ENCODE results near the gene ITK. TPM values are rescaled to one million over a fixed set of nuclear protein-coding genes. Genes with fewer than 3 reads are reported as not detected.

The ITK gene
- polyA plus RNA-seq, 1 donor (not counting 4 experiments of a cell fraction or from before 2014, with no cell fraction given) = not detected

GRCh38 chr5:157168286-157168685 lies 12.4 kb upstream of the ITK start:
- TF ChIP-seq EZH2 (IDR thresholded peaks at IDR 0.05; ENCODE audit: low read length) = no peak
- TF ChIP-seq, protein P1, sequence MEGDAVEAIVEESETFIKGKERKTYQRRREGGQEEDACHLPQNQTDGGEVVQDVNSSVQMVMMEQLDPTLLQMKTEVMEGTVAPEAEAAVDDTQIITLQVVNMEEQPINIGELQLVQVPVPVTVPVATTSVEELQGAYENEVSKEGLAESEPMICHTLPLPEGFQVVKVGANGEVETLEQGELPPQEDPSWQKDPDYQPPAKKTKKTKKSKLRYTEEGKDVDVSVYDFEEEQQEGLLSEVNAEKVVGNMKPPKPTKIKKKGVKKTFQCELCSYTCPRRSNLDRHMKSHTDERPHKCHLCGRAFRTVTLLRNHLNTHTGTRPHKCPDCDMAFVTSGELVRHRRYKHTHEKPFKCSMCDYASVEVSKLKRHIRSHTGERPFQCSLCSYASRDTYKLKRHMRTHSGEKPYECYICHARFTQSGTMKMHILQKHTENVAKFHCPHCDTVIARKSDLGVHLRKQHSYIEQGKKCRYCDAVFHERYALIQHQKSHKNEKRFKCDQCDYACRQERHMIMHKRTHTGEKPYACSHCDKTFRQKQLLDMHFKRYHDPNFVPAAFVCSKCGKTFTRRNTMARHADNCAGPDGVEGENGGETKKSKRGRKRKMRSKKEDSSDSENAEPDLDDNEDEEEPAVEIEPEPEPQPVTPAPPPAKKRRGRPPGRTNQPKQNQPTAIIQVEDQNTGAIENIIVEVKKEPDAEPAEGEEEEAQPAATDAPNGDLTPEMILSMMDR (optimal IDR thresholded peaks at IDR 0.05 in 1 of 3, IDR thresholded peaks at IDR 0.05 in 1 of 3, conservative IDR thresholded peaks at IDR 0.05 in 1 of 3; ENCODE audit: extremely low read depth in 1 of 3, insufficient read depth in 2 of 3, low read length in 3 of 3) = no peak
- no peaks in the 10 kb centered on the region for H3K79me2 ChIP-seq (ENCODE audit: control insufficient read depth, insufficient read depth, low read length)
- no peaks in the 10 kb centered on the region for H4K20me1 ChIP-seq (ENCODE audit: control insufficient read depth, extremely low read depth, insufficient read depth, low read length)
- dilution Hi-C loops (cut with MboI; ENCODE audit: extremely low pct_ligation_motif_present, low sequenced_read_pairs) = no loop called here
- no peak overlapping the region for H3K9ac ChIP-seq (ENCODE audit: control insufficient read depth, extremely low read depth, insufficient read depth, low read length)
- DNase-seq (ENCODE audit: low read depth, low spot score) (no peak), FAIRE-seq (no peak)
- no peaks in the 10 kb centered on the region for H3K4me1 ChIP-seq (ENCODE audit: control insufficient read depth, extremely low read depth, insufficient read depth, low read length)
- no peak overlapping the region for H2AFZ ChIP-seq (ENCODE audit: control insufficient read depth, low read length)
- no peak overlapping the region for H3K27ac ChIP-seq (ENCODE audit: control insufficient read depth, insufficient read depth, low read length)
- H3K9me1 ChIP-seq (ENCODE audit: control insufficient read depth, extremely low read depth, insufficient read depth, low read length) = no peaks in the 10 kb centered on the region
- H3K9me3 ChIP-seq (ENCODE audit: control insufficient read depth, low read depth, low read length) = no peaks in the 10 kb centered on the region
- no peak overlapping the region for H3K4me3 ChIP-seq (ENCODE audit: control insufficient read depth in 2 of 3, extremely low read depth in 1 of 3, insufficient read depth in 2 of 3, low read depth in 1 of 3, low read length in 3 of 3)
- no peaks in the 10 kb centered on the region for H3K36me3 ChIP-seq (ENCODE audit: control insufficient read depth in 2 of 2, extremely low read depth in 1 of 2, insufficient read depth in 2 of 2, low read length in 2 of 2)
- H3K4me2 ChIP-seq (ENCODE audit: control insufficient read depth, extremely low read depth, insufficient read depth, low read depth, low read length) = no peak overlapping the region
- H3K27me3 ChIP-seq (ENCODE audit: control insufficient read depth, extremely low read depth, insufficient read depth, low read length) = no peaks in the 10 kb centered on the region

DNA sequence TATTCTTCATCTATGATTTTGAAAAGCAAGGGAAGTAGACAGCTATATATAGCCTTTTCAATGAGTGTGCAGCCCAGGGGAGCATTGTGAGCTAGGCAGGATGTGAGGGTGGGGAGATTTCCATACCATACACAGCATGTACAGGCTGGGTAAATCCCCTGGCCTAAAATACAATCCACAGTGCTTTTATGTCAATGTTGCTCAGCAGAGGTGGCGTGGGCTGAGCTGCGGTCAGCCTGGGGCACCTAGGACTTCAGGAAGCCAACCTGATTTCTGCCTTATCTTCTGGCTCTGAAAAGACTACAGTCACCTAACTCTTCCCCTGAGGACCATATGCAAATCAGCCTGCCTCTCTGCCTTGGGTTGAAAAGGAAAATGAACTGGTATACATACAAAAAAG lies 8.2 kb upstream of the ITK start:
- no peak for DNase-seq (ENCODE audit: low read depth, low spot score)
- Histone ChIP-seq H3K9me1 (ENCODE audit: control insufficient read depth, extremely low read depth, insufficient read depth, low read length) (no peaks in the 10 kb centered on the region), H3K4me3 (ENCODE audit: control insufficient read depth in 2 of 3, extremely low read depth in 1 of 3, insufficient read depth in 2 of 3, low read depth in 1 of 3, low read length in 3 of 3) (no peak overlapping the region), H3K4me2 (ENCODE audit: control insufficient read depth, extremely low read depth, insufficient read depth, low read depth, low read length) (no peak overlapping the region), H3K27ac (ENCODE audit: control insufficient read depth, insufficient read depth, low read length) (no peak overlapping the region), H3K9me3 (ENCODE audit: control insufficient read depth, low read depth, low read length) (no peaks in the 10 kb centered on the region), H3K4me1 (ENCODE audit: control insufficient read depth, extremely low read depth, insufficient read depth, low read length) (no peaks in the 10 kb centered on the region), H3K27me3 (ENCODE audit: control insufficient read depth, extremely low read depth, insufficient read depth, low read length) (no peaks in the 10 kb centered on the region), H4K20me1 (ENCODE audit: control insufficient read depth, extremely low read depth, insufficient read depth, low read length) (no peaks in the 10 kb centered on the region), H3K79me2 (ENCODE audit: control insufficient read depth, insufficient read depth, low read length) (no peaks in the 10 kb centered on the region), H3K9ac (ENCODE audit: control insufficient read depth, extremely low read depth, insufficient read depth, low read length) (no peak overlapping the region), H3K36me3 (ENCODE audit: control insufficient read depth in 2 of 2, extremely low read depth in 1 of 2, insufficient read depth in 2 of 2, low read length in 2 of 2) (no peaks in the 10 kb centered on the region), H2AFZ (ENCODE audit: control insufficient read depth, low read length) (no peak overlapping the region)
- TF ChIP-seq, protein P1 (optimal IDR thresholded peaks at IDR 0.05 in 1 of 3, IDR thresholded peaks at IDR 0.05 in 1 of 3, conservative IDR thresholded peaks at IDR 0.05 in 1 of 3; ENCODE audit: extremely low read depth in 1 of 3, insufficient read depth in 2 of 3, low read length in 3 of 3) = no peak
- no peak for TF ChIP-seq EZH2 (IDR thresholded peaks at IDR 0.05; ENCODE audit: low read length)
- no peak for FAIRE-seq
- dilution Hi-C loops (cut with MboI; ENCODE audit: extremely low pct_ligation_motif_present, low sequenced_read_pairs) = no loop called here
